GM12891 (cell line): ENCODE data around the gene MRNIP.

Experiments
- PAX5 ChIP-seq: IDR thresholded peaks from 2 replicates; pipeline ENCODE4 v1.6.1; 2011; ENCODE audit warnings: low read length, moderate library complexity, mild to moderate bottlenecking; ENCODE audit not compliant: insufficient read depth, severe bottlenecking
- POLR2A ChIP-seq: IDR thresholded peaks from 2 replicates; pipeline ENCODE4 v1.6.1; 2011; ENCODE audit warnings: low read depth, low read length, control low read depth
- POLR2AphosphoS5 ChIP-seq: IDR thresholded peaks from 2 replicates; pipeline ENCODE4 v1.6.1; 2011; ENCODE audit warnings: low read depth, low read length, control low read depth
- POU2F2 ChIP-seq: IDR thresholded peaks from 2 replicates; pipeline ENCODE4 v1.6.1; 2011; ENCODE audit warnings: low read depth, mild to moderate bottlenecking, control low read depth, low read length, moderate library complexity
- SPI1 ChIP-seq: IDR thresholded peaks from 2 replicates; pipeline ENCODE4 v1.6.1; 2011; ENCODE audit warnings: low read depth, low read length, control low read depth
- TAF1 ChIP-seq: IDR thresholded peaks from 2 replicates; pipeline ENCODE4 v1.6.1; 2011; ENCODE audit warnings: low read depth, low read length, control low read depth

- TF ChIP-seq POLR2A (no peak), POLR2AphosphoS5 (no peak), TAF1 (no peak), POU2F2 (no peak), PAX5 (no peak), SPI1 (no peak)
These were observed 21.5 kb upstream of the MRNIP start for GRCh38 chr5:179880066-179880650.
